Chondrocyte (in vitro differentiated cells): ENCODE results near the gene GREB1L. TPM values are rescaled to one million over a fixed set of nuclear protein-coding genes. Genes with fewer than 3 reads are reported as not detected.

Experiments used
- DNase-seq: peaks from one replicate; pipeline ENCODE4 v3.0.0; 2021; ENCODE audit warnings: mixed read lengths, low spot score
- H3K27ac Mint-ChIP-seq: one replicate; pipeline ENCODE4 v1.8.0; 2021; ENCODE audit warnings: mild to moderate bottlenecking, moderate library complexity, mixed read lengths; ENCODE audit not compliant: unreplicated experiment
- H3K27me3 Mint-ChIP-seq: 2 replicates; pipeline ENCODE4 v1.8.0; 2021; ENCODE audit warnings: low read depth, mixed read lengths
- H3K36me3 Mint-ChIP-seq: 2 replicates; pipeline ENCODE4 v1.8.0; 2021; ENCODE audit warnings: low read depth, mixed read lengths
- H3K4me1 Mint-ChIP-seq: 2 replicates; pipeline ENCODE4 v1.8.0; 2021; ENCODE audit warnings: low read depth, mild to moderate bottlenecking, mixed read lengths
- H3K4me3 Mint-ChIP-seq: one replicate; pipeline ENCODE4 v1.8.0; 2021; ENCODE audit warnings: mild to moderate bottlenecking, moderate library complexity, mixed read lengths; ENCODE audit not compliant: unreplicated experiment
- H3K9me3 Mint-ChIP-seq: 2 replicates; pipeline ENCODE4 v1.8.0; 2021; ENCODE audit warnings: low read depth, mixed read lengths
- total RNA-seq: library from RNA; stranded (reverse); gene quantifications from 3 replicates; pipeline ENCODE4 v1.2.1, GENCODE V29; 2021
- TF ChIP-seq, protein P1 (sequence below): fragments of 200-600 bp; sonication (generic); IDR thresholded peaks from 2 replicates; pipeline ENCODE4 v1.5.0; 2021; ENCODE audit warnings: antibody characterized with exemption, mild to moderate bottlenecking, moderate library complexity

Gene GREB1L
- total RNA-seq, 1 donor from 2014 or later = 2.4 TPM

DNA sequence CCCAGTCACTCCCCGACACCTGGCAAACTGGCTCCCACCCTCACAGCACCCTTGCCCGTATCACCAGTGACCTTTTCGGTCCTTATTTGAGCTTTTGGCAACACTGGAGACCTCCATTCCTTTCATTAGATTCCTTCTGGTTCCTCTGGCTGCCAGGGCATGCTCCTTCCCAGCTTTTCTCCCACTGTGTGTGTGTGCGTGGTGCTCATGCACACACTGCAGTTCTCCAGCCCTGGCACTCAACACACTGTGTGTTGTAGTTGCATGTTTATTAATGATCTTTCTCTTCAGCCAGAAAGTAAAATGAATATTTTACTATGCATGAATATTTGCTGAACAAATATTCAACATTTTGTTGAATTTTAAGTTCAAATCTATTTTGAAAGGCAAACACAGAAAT is 219.4 kb downstream of the GREB1L start:
- no peaks in the 10 kb centered on the region for H3K27me3 Mint-ChIP-seq
- H3K27ac Mint-ChIP-seq = no peak overlapping the region
- H3K4me1 Mint-ChIP-seq = peaks cover 31% of the 10 kb centered on the region
- TF ChIP-seq, protein P1, sequence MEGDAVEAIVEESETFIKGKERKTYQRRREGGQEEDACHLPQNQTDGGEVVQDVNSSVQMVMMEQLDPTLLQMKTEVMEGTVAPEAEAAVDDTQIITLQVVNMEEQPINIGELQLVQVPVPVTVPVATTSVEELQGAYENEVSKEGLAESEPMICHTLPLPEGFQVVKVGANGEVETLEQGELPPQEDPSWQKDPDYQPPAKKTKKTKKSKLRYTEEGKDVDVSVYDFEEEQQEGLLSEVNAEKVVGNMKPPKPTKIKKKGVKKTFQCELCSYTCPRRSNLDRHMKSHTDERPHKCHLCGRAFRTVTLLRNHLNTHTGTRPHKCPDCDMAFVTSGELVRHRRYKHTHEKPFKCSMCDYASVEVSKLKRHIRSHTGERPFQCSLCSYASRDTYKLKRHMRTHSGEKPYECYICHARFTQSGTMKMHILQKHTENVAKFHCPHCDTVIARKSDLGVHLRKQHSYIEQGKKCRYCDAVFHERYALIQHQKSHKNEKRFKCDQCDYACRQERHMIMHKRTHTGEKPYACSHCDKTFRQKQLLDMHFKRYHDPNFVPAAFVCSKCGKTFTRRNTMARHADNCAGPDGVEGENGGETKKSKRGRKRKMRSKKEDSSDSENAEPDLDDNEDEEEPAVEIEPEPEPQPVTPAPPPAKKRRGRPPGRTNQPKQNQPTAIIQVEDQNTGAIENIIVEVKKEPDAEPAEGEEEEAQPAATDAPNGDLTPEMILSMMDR = no peak
- H3K9me3 Mint-ChIP-seq = no peaks in the 10 kb centered on the region
- H3K36me3 Mint-ChIP-seq = peaks cover 3% of the 10 kb centered on the region
- no peak for DNase-seq
- H3K4me3 Mint-ChIP-seq = no peak overlapping the region

GRCh38 chr18:21463718-21464117 is 221.7 kb downstream of the GREB1L start:
- Mint-ChIP-seq H3K4me3 (no peak overlapping the region), H3K27me3 (no peaks in the 10 kb centered on the region), H3K27ac (peak overlapping the region; percentile 45), H3K9me3 (no peaks in the 10 kb centered on the region), H3K4me1 (peaks cover 8% of the 10 kb centered on the region), H3K36me3 (peaks cover 3% of the 10 kb centered on the region)
- TF ChIP-seq, protein P1 = no peak
- DNase-seq = no peak

DNA sequence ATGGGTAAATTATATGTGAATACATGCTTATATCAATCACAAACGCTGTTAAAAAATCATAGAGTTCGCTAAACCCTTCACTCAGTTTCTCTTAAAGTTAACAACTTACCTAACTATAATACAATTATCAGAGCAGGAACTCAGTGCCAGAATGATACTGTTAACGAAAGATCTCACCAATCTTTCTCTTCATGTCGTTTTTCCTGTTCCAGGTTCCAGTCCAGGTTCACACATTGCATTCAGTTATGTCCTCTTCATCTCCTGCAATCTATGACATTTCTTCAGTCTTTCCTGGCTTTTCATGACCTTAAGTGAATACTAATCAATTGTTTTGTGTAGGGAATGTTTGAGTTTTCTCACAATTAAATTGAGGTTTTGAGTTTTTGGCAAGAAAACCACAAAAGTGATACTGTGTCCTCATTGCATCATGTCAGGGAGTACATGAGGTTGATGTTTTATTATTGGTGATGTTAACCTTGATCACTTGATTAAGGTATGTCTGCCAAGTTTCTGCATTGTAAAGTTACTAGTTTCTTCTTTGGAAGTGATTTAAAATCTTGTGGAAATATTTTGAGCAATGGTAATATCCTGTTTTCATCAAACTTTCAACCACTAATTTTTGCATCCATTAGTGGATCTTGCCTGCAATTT is 226.6 kb downstream of the GREB1L start:
- H3K27me3 Mint-ChIP-seq = no peaks in the 10 kb centered on the region
- no peak for DNase-seq
- H3K9me3 Mint-ChIP-seq = no peaks in the 10 kb centered on the region
- H3K27ac Mint-ChIP-seq = no peak overlapping the region
- TF ChIP-seq, protein P1 = no peak
- no peak overlapping the region for H3K4me3 Mint-ChIP-seq
- peaks cover 3% of the 10 kb centered on the region for H3K4me1 Mint-ChIP-seq
- H3K36me3 Mint-ChIP-seq = peaks cover 2% of the 10 kb centered on the region

GRCh38 chr18:21472741-21473140 is 230.7 kb downstream of the GREB1L start:
- Mint-ChIP-seq H3K36me3 (peaks cover 3% of the 10 kb centered on the region), H3K4me3 (no peak overlapping the region), H3K27ac (no peak overlapping the region), H3K4me1 (no peaks in the 10 kb centered on the region), H3K27me3 (no peaks in the 10 kb centered on the region), H3K9me3 (no peaks in the 10 kb centered on the region)
- DNase-seq = no peak
- TF ChIP-seq, protein P1 = no peak

DNA sequence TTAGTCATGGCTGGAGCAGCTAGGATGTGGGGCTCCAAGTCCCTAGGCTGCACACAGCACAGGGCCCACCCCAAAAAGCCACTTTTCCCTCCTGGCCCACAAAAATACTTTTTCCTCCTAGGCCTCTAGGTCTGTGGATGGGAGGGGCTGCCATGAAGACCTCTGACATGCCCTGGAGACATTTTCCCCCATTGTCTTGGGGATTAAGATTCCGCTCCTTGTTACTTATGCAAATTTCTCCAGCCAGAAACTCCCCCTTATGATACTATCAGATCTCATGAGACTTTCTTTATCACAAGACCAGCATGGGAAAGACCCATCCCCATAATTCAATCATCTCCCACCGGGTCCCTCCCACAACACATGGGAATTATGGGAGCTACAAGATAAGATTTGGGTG is 232.6 kb downstream of the GREB1L start:
- H3K36me3 Mint-ChIP-seq = peaks cover 3% of the 10 kb centered on the region
- H3K9me3 Mint-ChIP-seq = no peaks in the 10 kb centered on the region
- H3K4me3 Mint-ChIP-seq = no peak overlapping the region
- no peak for DNase-seq
- H3K27ac Mint-ChIP-seq = no peak overlapping the region
- H3K27me3 Mint-ChIP-seq = no peaks in the 10 kb centered on the region
- TF ChIP-seq, protein P1 = no peak
- H3K4me1 Mint-ChIP-seq = no peaks in the 10 kb centered on the region
